Ascending aorta (tissue), 2 donors: ENCODE measurements around the gene MUSTN1. TPM values are rescaled to one million over a fixed set of nuclear protein-coding genes. Genes with fewer than 3 reads are reported as not detected.

ENCODE experiments used
- DNase-seq, 2 donors: peaks; one replicate each; pipeline ENCODE4 v3.0.0-alpha.2; 2019; ENCODE audit warnings: low spot score in 2 of 2
- H3K27ac ChIP-seq, 2 donors: fragments of 200-600 bp; sonication (generic); one replicate each; pipeline ENCODE4 v1.5.1; 2016 to 2017; ENCODE audit warnings: mild to moderate bottlenecking in 1 of 2
- H3K27me3 ChIP-seq: fragments of 200-600 bp; sonication (generic); one replicate; pipeline ENCODE4 v1.5.1; 2017
- H3K36me3 ChIP-seq, 2 donors: fragments of 200-600 bp; sonication (generic); one replicate each; pipeline ENCODE4 v1.5.1; 2016
- H3K4me1 ChIP-seq, 2 donors: fragments of 200-600 bp; sonication (generic); one replicate each; pipeline ENCODE4 v1.5.1; 2016 to 2017; ENCODE audit warnings: mild to moderate bottlenecking in 1 of 2
- H3K4me3 ChIP-seq, 2 donors: fragments of 200-600 bp; sonication (generic); one replicate each; pipeline ENCODE4 v1.5.1; 2016 to 2017; ENCODE audit warnings: mild to moderate bottlenecking in 1 of 2
- H3K9me3 ChIP-seq, 2 donors: fragments of 200-600 bp; sonication (generic); one replicate each; pipeline ENCODE4 v1.5.1; 2016
- intact Hi-C: fragments of 100-400 bp; cut with DNase I; formaldehyde crosslinking; loops from one replicate; pipeline ENCODE4 v1.15.1; 2023
- total RNA-seq: library from RNA; depleted of rRNA; stranded (reverse); fragments of >200 nt; gene quantifications from one replicate; pipeline ENCODE4 v1.1.0, GENCODE V29; 2016
- TF ChIP-seq, protein P1 (sequence below), 3 experiments: fragments of 200-600 bp in 2 of 3; fragments of 450-650 bp in 1 of 3; sonication (generic) in 2 of 3; IDR thresholded peaks; one replicate each; pipeline ENCODE4 v1.5.1; 2016 to 2019; ENCODE audit warnings: antibody characterized with exemption in 3 of 3, mild to moderate bottlenecking in 1 of 3, moderate library complexity in 1 of 3

The MUSTN1 gene
- total RNA-seq, 1 donor from 2014 or later = 132 TPM

DNA sequence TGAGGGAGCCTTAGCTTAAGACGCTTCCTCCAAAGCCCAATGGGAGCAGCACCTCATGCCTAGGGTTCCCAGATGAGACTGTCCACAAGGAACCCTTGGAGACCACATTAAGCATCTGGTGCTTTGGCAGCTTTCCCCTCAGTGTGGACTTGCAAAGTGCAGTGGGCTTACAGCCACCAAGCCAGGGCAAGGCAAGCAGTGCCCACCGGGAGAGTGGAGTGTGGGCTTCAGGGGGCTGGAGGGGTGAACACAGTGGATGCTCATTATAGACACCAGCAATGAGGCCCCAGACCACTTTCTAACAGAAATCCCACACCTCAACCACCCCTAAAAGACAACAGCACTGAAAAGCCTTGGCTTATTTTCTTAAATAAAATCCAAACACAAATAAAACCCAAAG lies 9.1 kb upstream of the MUSTN1 start:
- peak overlapping the region; percentile 89 to 92 for H3K27ac ChIP-seq
- no peaks in the 10 kb centered on the region for H3K27me3 ChIP-seq
- intact Hi-C loops = loop anchor here (2.0 kb wide), 1 partner anchor 53 kb away; the partner anchor contains the start of gene STIMATE
- H3K4me1 ChIP-seq = peaks cover 11 to 29% of the 10 kb centered on the region in 2 donors
- TF ChIP-seq, protein P1, sequence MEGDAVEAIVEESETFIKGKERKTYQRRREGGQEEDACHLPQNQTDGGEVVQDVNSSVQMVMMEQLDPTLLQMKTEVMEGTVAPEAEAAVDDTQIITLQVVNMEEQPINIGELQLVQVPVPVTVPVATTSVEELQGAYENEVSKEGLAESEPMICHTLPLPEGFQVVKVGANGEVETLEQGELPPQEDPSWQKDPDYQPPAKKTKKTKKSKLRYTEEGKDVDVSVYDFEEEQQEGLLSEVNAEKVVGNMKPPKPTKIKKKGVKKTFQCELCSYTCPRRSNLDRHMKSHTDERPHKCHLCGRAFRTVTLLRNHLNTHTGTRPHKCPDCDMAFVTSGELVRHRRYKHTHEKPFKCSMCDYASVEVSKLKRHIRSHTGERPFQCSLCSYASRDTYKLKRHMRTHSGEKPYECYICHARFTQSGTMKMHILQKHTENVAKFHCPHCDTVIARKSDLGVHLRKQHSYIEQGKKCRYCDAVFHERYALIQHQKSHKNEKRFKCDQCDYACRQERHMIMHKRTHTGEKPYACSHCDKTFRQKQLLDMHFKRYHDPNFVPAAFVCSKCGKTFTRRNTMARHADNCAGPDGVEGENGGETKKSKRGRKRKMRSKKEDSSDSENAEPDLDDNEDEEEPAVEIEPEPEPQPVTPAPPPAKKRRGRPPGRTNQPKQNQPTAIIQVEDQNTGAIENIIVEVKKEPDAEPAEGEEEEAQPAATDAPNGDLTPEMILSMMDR (IDR thresholded peaks at IDR 0.05) = no peak
- DNase-seq = no peak
- no peaks in the 10 kb centered on the region for H3K9me3 ChIP-seq
- H3K4me3 ChIP-seq = no peak overlapping the region
- H3K36me3 ChIP-seq = peaks cover 31 to 51% of the 10 kb centered on the region in 2 donors

DNA sequence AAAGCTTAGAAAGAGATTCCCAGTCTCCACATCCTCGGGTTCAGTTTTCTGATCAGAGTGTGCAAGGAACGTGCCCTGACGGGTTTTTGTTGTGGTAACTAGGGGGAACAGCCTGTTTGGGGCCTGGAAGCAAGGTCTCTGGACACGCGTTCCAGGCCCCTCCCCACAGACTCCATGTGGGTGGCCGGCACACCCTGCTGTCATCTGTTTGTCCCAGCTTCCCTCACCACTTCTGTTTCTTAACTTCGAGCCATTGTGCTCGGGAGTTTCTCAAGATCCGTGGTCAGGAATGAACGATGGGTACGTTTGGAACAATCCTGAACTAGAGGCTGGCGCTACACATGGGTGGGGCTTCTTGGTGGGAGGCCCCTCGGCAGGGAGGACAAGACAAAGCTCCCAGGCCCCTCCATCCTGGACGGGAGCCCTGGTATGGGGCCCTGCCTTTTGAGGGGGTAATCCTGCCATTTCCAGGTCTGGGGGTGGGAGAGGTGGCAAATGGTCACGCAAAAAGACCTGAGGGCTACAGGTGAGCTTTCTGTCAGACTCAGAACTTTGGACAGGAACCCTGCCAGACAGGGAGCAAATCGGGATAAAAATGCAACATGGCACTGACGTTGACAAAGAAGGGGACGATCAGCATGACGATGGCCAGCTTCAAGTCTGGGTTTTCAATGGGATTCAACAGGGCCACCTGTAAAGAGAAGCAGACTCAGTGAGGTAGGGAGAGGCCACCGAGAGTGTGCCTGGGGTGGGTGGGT lies 8.5 kb upstream of the MUSTN1 start:
- peaks cover 11 to 29% of the 10 kb centered on the region in 2 donors for H3K4me1 ChIP-seq
- TF ChIP-seq, protein P1 (IDR thresholded peaks at IDR 0.05) = no peak
- intact Hi-C loops = no loop called here
- H3K9me3 ChIP-seq = no peaks in the 10 kb centered on the region
- H3K4me3 ChIP-seq = no peak overlapping the region
- peak overlapping the region; percentile 89 to 92 for H3K27ac ChIP-seq
- no peak for DNase-seq
- H3K36me3 ChIP-seq = peaks cover 33 to 48% of the 10 kb centered on the region in 2 donors
- no peaks in the 10 kb centered on the region for H3K27me3 ChIP-seq

DNA sequence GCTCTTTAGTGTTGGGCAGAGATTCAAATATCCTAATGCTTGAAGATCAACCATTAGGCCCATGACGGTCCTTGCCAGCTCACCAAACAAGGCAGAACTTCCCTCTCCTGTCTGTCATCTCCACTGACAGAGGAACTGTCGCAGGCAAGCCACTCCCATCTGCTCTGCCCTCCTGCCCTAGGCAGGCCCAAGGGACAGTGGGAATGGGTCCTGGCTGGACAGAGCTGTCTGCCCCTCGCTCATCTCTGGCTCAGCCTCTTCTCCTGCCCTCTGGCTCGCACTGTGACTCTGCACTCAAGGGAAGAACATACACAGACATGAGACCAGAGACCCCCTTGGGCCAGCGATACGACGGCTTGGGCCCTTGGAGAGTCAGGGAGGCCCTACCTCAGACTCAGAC lies 7.6 kb upstream of the MUSTN1 start:
- H3K4me1 ChIP-seq = peaks cover 11 to 29% of the 10 kb centered on the region in 2 donors
- H3K27me3 ChIP-seq = no peaks in the 10 kb centered on the region
- H3K9me3 ChIP-seq = no peaks in the 10 kb centered on the region
- no peak overlapping the region for H3K4me3 ChIP-seq
- peaks cover 30 to 39% of the 10 kb centered on the region in 2 donors for H3K36me3 ChIP-seq
- no peak for DNase-seq
- intact Hi-C loops = no loop called here
- TF ChIP-seq, protein P1 (IDR thresholded peaks at IDR 0.05) = no peak
- H3K27ac ChIP-seq = peak overlapping the region in 1 of 2 donors; percentile 36

DNA sequence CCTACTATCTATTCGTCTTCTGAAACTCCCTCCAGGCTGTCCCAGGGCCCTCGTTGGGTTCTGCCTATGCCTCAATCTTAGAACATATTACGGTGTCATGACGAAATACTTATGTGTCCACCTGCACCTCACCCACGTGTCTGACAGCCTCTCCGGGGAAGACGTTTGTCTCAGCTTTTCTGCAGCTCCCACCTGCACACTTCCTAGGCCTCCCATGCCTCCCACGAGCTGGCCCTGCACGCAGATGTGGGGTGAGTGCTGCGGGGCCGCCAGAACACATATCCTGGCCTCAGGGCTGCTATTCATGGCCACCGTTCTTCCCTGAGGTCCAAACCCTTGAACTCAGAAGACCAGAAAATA lies 7.1 kb upstream of the MUSTN1 start:
- no peak overlapping the region for H3K27ac ChIP-seq
- H3K27me3 ChIP-seq = no peaks in the 10 kb centered on the region
- H3K36me3 ChIP-seq = peaks cover 30 to 35% of the 10 kb centered on the region in 2 donors
- peaks cover 11 to 29% of the 10 kb centered on the region in 2 donors for H3K4me1 ChIP-seq
- no peak for DNase-seq
- intact Hi-C loops = no loop called here
- H3K9me3 ChIP-seq = no peaks in the 10 kb centered on the region
- TF ChIP-seq, protein P1 (IDR thresholded peaks at IDR 0.05) = no peak
- H3K4me3 ChIP-seq = no peak overlapping the region

DNA sequence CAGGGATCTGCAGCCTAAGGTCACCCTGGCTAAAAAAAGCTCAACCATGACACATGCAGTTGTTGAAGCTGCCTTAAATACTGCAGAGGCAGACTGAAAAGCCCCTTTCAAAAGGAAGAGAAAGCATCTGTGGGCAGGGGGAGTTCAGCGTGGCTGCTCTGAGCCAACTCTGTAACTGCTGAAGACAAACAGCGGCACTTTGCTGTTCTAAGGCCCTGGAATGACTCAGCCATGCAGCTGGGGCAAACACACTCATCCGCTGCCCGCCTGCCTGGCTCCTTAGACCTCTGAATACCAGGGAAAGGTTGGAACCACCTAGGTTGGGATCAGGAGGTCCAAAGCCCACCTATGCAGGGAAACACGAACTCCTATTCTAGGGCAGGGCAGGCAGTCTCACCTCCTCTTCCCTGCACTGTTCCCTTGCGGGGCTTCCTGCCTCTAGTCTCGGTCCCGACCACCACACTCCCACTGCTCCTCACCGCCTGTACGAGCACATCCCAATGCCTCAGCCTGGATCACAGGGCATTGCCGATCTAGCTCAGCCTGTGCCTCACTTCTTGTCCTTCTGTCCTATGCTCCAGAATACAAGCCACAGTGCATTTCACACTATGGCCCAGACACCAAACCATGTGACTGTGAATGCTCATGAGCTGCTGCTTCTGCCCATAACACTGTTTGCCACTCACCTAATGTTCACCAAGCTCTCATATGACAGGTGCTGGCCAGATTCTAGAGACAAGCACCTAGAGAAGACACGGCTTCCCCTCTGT lies 6.6 kb upstream of the MUSTN1 start:
- H3K4me1 ChIP-seq = peaks cover 11 to 31% of the 10 kb centered on the region in 2 donors

More for the DNA sequence above, 6.6 kb upstream of the MUSTN1 start:
- Histone ChIP-seq H3K27me3 (no peaks in the 10 kb centered on the region), H3K4me3 (no peak overlapping the region), H3K9me3 (no peaks in the 10 kb centered on the region), H3K27ac (peak overlapping the region in 1 of 2 donors; percentile 15), H3K36me3 (peaks cover 30 to 35% of the 10 kb centered on the region in 2 donors)
- intact Hi-C loops = no loop called here
- DNase-seq = no peak
- TF ChIP-seq, protein P1 (IDR thresholded peaks at IDR 0.05) = no peak
